Keratinocyte (primary cell): ENCODE results near the gene KIAA0586. TPM values are rescaled to one million over a fixed set of nuclear protein-coding genes. Genes with fewer than 3 reads are reported as not detected.

Experiments
- DNase-seq: peaks from one replicate; pipeline ENCODE4 v3.0.0-alpha.2; 2011; ENCODE audit warnings: low read depth, missing footprints, low spot score
- FAIRE-seq: peaks from 2 replicates; lab custom pipeline; 2011; peaks lifted over from hg19 to GRCh38; lab: Jason Lieb, UNC
- H2AFZ ChIP-seq: 2 replicates; pipeline ENCODE4 v1.6.0; 2012; ENCODE audit warnings: low read length, control low read depth, inconsistent platforms; ENCODE audit not compliant: control insufficient read depth
- H3K27ac ChIP-seq: 2 replicates; pipeline ENCODE4 v1.5.1; 2011; ENCODE audit warnings: low read length; ENCODE audit not compliant: control insufficient read depth, insufficient read depth
- H3K27me3 ChIP-seq: 3 replicates; pipeline ENCODE4 v1.6.0; 2011; ENCODE audit warnings: low read length; ENCODE audit not compliant: control insufficient read depth, insufficient read depth; ENCODE audit errors: extremely low read depth
- H3K36me3 ChIP-seq, 2 experiments: 2 replicates in 1 of 2; 3 replicates in 1 of 2; pipeline ENCODE4 v1.5.1; 2011; ENCODE audit warnings: low read length in 2 of 2, mild to moderate bottlenecking in 1 of 2; ENCODE audit not compliant: control insufficient read depth in 2 of 2, insufficient read depth in 2 of 2; ENCODE audit errors: extremely low read depth in 1 of 2
- H3K4me1 ChIP-seq: 3 replicates; pipeline ENCODE4 v1.5.1; 2011; ENCODE audit warnings: low read length; ENCODE audit not compliant: control insufficient read depth, insufficient read depth; ENCODE audit errors: extremely low read depth
- H3K4me2 ChIP-seq: 3 replicates; pipeline ENCODE4 v1.6.0; 2011; ENCODE audit warnings: low read depth, low read length; ENCODE audit not compliant: control insufficient read depth, insufficient read depth; ENCODE audit errors: extremely low read depth
- H3K4me3 ChIP-seq, 3 experiments: fragments of 200-600 bp in 1 of 3; sonication (generic) in 1 of 3; 2 replicates in 2 of 3; 3 replicates in 1 of 3; pipeline ENCODE4 v1.5.1; 2011 to 2016; ENCODE audit warnings: low read length in 3 of 3, mild to moderate bottlenecking in 3 of 3, control low read depth in 2 of 3, inconsistent platforms in 1 of 3, low read depth in 1 of 3, mixed read lengths in 1 of 3, mixed run types in 1 of 3, moderate library complexity in 1 of 3; ENCODE audit not compliant: control insufficient read depth in 2 of 3, insufficient read depth in 2 of 3; ENCODE audit errors: extremely low read depth in 1 of 3
- H3K79me2 ChIP-seq: 2 replicates; pipeline ENCODE4 v1.6.0; 2012; ENCODE audit warnings: low read length; ENCODE audit not compliant: control insufficient read depth, insufficient read depth
- H3K9ac ChIP-seq: 3 replicates; pipeline ENCODE4 v1.6.0; 2011; ENCODE audit warnings: low read length; ENCODE audit not compliant: control insufficient read depth, insufficient read depth; ENCODE audit errors: extremely low read depth
- H3K9me1 ChIP-seq: 3 replicates; pipeline ENCODE4 v1.6.0; 2011; ENCODE audit warnings: low read length; ENCODE audit not compliant: control insufficient read depth, insufficient read depth; ENCODE audit errors: extremely low read depth
- H3K9me3 ChIP-seq: 2 replicates; pipeline ENCODE4 v1.5.1; 2012; ENCODE audit warnings: low read depth, low read length; ENCODE audit not compliant: control insufficient read depth
- H4K20me1 ChIP-seq: 3 replicates; pipeline ENCODE4 v1.6.0; 2011; ENCODE audit warnings: low read length; ENCODE audit not compliant: control insufficient read depth, insufficient read depth; ENCODE audit errors: extremely low read depth
- CTCF ChIP-seq, 3 experiments: IDR thresholded peaks in 1 of 3; conservative IDR thresholded peaks in 1 of 3; optimal IDR thresholded peaks in 1 of 3; 2 replicates in 2 of 3; 3 replicates in 1 of 3; pipeline versions ENCODE3 to v1.5.1; 2011; ENCODE audit warnings: low read length in 3 of 3, mild to moderate bottlenecking in 3 of 3, moderate library complexity in 2 of 3, control low read depth in 1 of 3, inconsistent platforms in 1 of 3; ENCODE audit not compliant: insufficient read depth in 2 of 3; ENCODE audit errors: extremely low read depth in 1 of 3
- EZH2 ChIP-seq: IDR thresholded peaks from one replicate; pipeline ENCODE4 v1.6.1; 2012; ENCODE audit warnings: inconsistent platforms, mild to moderate bottlenecking, low read length, moderate library complexity
- dilution Hi-C: fragments of 300-500 bp; cut with MboI; formaldehyde crosslinking; loops from one replicate; pipeline ENCODE4 v1.7.0; 2020; ENCODE audit warnings: low sequenced_read_pairs; ENCODE audit not compliant: extremely low pct_ligation_motif_present
- polyA plus RNA-seq, 5 experiments: library from polyadenylated mRNA; depleted of rRNA in 3 of 5; stranded (reverse) in 3 of 5; stranded (forward) in 1 of 5; unstranded in 1 of 5; fragments of >200 nt; gene quantifications; 1 replicate in 1 of 5; 2 replicates in 3 of 5; 3 replicates in 1 of 5; pipeline versions ENCODE4 v1.2.1 to v1.2.3, GENCODE V29; 2011 to 2012; ENCODE audit warnings: missing spikeins in 2 of 5, low read depth in 1 of 5, low replicate concordance in 1 of 5

KIAA0586 gene
- polyA plus RNA-seq, 1 donor (not counting 4 experiments of a cell fraction or from before 2014, with no cell fraction given), result 12.4 TPM

GRCh38 chr14:58563978-58564377, 136.5 kb downstream of the KIAA0586 start:
- dilution Hi-C loops, result no loop called here
- FAIRE-seq (no peak), DNase-seq (no peak)
- Histone ChIP-seq H3K9me3 (no peaks in the 10 kb centered on the region), H3K79me2 (no peaks in the 10 kb centered on the region), H3K4me3 (no peak overlapping the region), H3K4me1 (no peaks in the 10 kb centered on the region), H3K9me1 (no peaks in the 10 kb centered on the region), H3K36me3 (no peaks in the 10 kb centered on the region), H4K20me1 (no peaks in the 10 kb centered on the region), H3K27ac (no peak overlapping the region), H3K9ac (no peak overlapping the region), H3K4me2 (no peak overlapping the region), H2AFZ (no peak overlapping the region), H3K27me3 (no peaks in the 10 kb centered on the region)
- TF ChIP-seq CTCF (optimal IDR thresholded peaks at IDR 0.05 in 1 of 3, IDR thresholded peaks at IDR 0.05 in 1 of 3, conservative IDR thresholded peaks at IDR 0.05 in 1 of 3; ENCODE audit: extremely low read depth in 1 of 3, insufficient read depth in 2 of 3, low read length in 3 of 3), result no peak
- no peak for TF ChIP-seq EZH2

GRCh38 chr14:58565832-58566231, 138.3 kb downstream of the KIAA0586 start:
- H3K9me3 ChIP-seq, result no peaks in the 10 kb centered on the region
- no peaks in the 10 kb centered on the region for H3K36me3 ChIP-seq
- no peak overlapping the region for H3K4me3 ChIP-seq
- no peaks in the 10 kb centered on the region for H4K20me1 ChIP-seq
- H3K4me1 ChIP-seq, result no peaks in the 10 kb centered on the region
- H3K9ac ChIP-seq, result no peak overlapping the region
- no peak overlapping the region for H3K27ac ChIP-seq
- dilution Hi-C loops, result no loop called here
- H3K27me3 ChIP-seq, result no peaks in the 10 kb centered on the region
- DNase-seq, result no peak
- no peak overlapping the region for H2AFZ ChIP-seq
- H3K4me2 ChIP-seq, result no peak overlapping the region
- no peaks in the 10 kb centered on the region for H3K79me2 ChIP-seq
- H3K9me1 ChIP-seq, result no peaks in the 10 kb centered on the region
- TF ChIP-seq EZH2 (no peak), CTCF (optimal IDR thresholded peaks at IDR 0.05 in 1 of 3, IDR thresholded peaks at IDR 0.05 in 1 of 3, conservative IDR thresholded peaks at IDR 0.05 in 1 of 3; ENCODE audit: extremely low read depth in 1 of 3, insufficient read depth in 2 of 3, low read length in 3 of 3) (no peak)
- no peak for FAIRE-seq
